Pancreas (tissue), 10 donors: ENCODE measurements around the gene DPEP3. TPM values are rescaled to one million over a fixed set of nuclear protein-coding genes. Genes with fewer than 3 reads are reported as not detected.

Experiments
- ATAC-seq, 4 donors: fragments of 200-7000 bp; cut with Tn5 transposase; one replicate each; pipeline versions ENCODE4 v1.8.0 to v1.9.1; 2020; ENCODE audit warnings: mild to moderate bottlenecking in 4 of 4, moderate library complexity in 4 of 4
- DNase-seq, 6 donors: peaks; one replicate each; pipeline ENCODE4 v3.0.0-alpha.2; 2020
- FAIRE-seq: peaks from 2 replicates; lab custom pipeline; 2012; peaks lifted over from hg19 to GRCh38; lab: Jason Lieb, UNC
- H3K27ac ChIP-seq, 4 donors: fragments of 200-600 bp; sonication (generic); 1 replicate in 3 of 4; 2 replicates in 1 of 4; pipeline versions ENCODE4 v1.5.0 to v1.8.0; 2020
- H3K27me3 ChIP-seq, 4 donors: fragments of 200-600 bp; one replicate each; pipeline ENCODE4 v1.8.0; 2021
- H3K36me3 ChIP-seq, 3 donors: fragments of 200-600 bp; sonication (generic) in 1 of 3; one replicate each; pipeline versions ENCODE4 v1.5.0 to v1.8.0; 2020 to 2021
- H3K4me1 ChIP-seq, 3 donors: fragments of 200-600 bp; one replicate each; pipeline ENCODE4 v1.8.0; 2021
- H3K4me3 ChIP-seq, 4 donors: fragments of 200-600 bp; sonication (generic) in 2 of 4; one replicate each; pipeline versions ENCODE4 v1.5.0 to v1.8.0; 2020 to 2021
- H3K9me3 ChIP-seq, 4 donors: fragments of 200-600 bp; one replicate each; pipeline ENCODE4 v1.8.0; 2021
- WGBS, 2 donors: extraction: QIAGEN DNeasy Blood & Tissue Kit; methylation state at CpG; one replicate each; pipeline ENCODE4 v1.1.7; 2013; 5-methylcytosine and 5-hydroxymethylcytosine counted together
- intact Hi-C, 3 donors: fragments of 100-400 bp; cut with DNase I; formaldehyde crosslinking; loops; one replicate each; pipeline versions ENCODE4 v1.11.1 to v1.14.2; 2022
- polyA plus RNA-seq, 2 donors: library from polyadenylated mRNA; stranded (reverse); fragments of 200-250 nt; gene quantifications; one replicate each; pipeline ENCODE4 v1.2.3, GENCODE V29; 2013
- total RNA-seq, 6 donors: library from RNA; stranded (reverse); fragmentation: NEBNext Ultra II Directional in 4 of 6; extraction: Animal tissue kit (Norgen Biotek cat#: 25700) in 4 of 6; gene quantifications; one replicate each; pipeline versions ENCODE4 v1.2.1 to v1.2.4, GENCODE V29; 2021 to 2023
- TF ChIP-seq, protein P1 (sequence below), 4 donors: fragments of 200-600 bp; sonication (generic) in 3 of 4; IDR thresholded peaks; one replicate each; pipeline versions ENCODE4 v1.5.0 to v1.8.0; 2021; ENCODE audit warnings: antibody characterized with exemption in 4 of 4
- donor health status: healthy with polysubstance abuse.
- donor health status: DM: no; HTN: no; CAD: no; lungs with moderate emphysema.
- donor health status: DM: no; HTN: no; CAD: no.
- donor health status: control.
- donor health status: control.
- donor health status: Bipolar disorder and iron deficiency.
- donor health status: DM: yes; HTN: yes; CAD: no.
- donor health status: DM: no; HTN: no; CAD: no.
- donor health status: DM: no; HTN: no; CAD: no.
- donor health status: DM: yes; HTN: yes; CAD: no.

Gene DPEP3
- total and polyA plus RNA-seq, 8 donors, result 0.09 to 0.12 TPM; not detected in 6

DNA sequence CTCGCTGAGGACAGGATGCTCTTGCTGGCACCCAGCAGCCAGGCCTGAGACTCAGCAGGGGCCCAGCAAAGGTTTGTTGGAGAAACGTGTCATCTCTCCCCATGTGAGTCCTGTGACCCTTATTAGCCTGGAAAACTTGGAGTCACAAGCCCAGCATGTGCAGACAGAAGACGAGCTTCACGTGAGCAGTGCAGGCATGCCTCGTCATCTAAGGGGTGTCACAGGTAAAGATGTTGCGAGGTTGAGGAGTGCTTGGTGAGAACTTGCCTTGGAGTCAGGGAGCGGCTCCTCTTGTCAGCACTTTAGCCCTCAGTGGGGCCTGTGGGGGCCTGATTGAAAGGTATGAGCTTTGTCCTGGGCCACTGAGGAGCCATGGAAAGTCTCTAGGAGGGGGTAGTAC, 46.5 kb downstream of the DPEP3 start:
- TF ChIP-seq, protein P1, sequence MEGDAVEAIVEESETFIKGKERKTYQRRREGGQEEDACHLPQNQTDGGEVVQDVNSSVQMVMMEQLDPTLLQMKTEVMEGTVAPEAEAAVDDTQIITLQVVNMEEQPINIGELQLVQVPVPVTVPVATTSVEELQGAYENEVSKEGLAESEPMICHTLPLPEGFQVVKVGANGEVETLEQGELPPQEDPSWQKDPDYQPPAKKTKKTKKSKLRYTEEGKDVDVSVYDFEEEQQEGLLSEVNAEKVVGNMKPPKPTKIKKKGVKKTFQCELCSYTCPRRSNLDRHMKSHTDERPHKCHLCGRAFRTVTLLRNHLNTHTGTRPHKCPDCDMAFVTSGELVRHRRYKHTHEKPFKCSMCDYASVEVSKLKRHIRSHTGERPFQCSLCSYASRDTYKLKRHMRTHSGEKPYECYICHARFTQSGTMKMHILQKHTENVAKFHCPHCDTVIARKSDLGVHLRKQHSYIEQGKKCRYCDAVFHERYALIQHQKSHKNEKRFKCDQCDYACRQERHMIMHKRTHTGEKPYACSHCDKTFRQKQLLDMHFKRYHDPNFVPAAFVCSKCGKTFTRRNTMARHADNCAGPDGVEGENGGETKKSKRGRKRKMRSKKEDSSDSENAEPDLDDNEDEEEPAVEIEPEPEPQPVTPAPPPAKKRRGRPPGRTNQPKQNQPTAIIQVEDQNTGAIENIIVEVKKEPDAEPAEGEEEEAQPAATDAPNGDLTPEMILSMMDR (IDR thresholded peaks at IDR 0.05), result no peak
- intact Hi-C loops, result loop anchor here in 2 of 3 donors (5.0 to 10.0 kb wide), 4 partner anchors 37 to 409 kb away; partner anchors contain the start of genes NRN1L (in 1 of the 2) and RIPOR1 (in 1 of the 2)
- peaks cover 0 to 5% (median 0%) of the 10 kb centered on the region in 3 donors for H3K36me3 ChIP-seq
- no peaks in the 10 kb centered on the region for H3K9me3 ChIP-seq
- no peaks in the 10 kb centered on the region for H3K27me3 ChIP-seq
- 54 to 66% methylated on average over 7 of the region's 7 CpGs for WGBS, 2 donors
- no peak for FAIRE-seq
- DNase-seq, result peak in 2 of 6 donors; percentile 27 to 44
- no peak for ATAC-seq
- H3K4me1 ChIP-seq, result peaks cover 0 to 23% (median 8%) of the 10 kb centered on the region in 3 donors
- no peak overlapping the region for H3K27ac ChIP-seq
- H3K4me3 ChIP-seq, result peak overlapping the region in 2 of 4 donors; percentile 92 to 94

DNA sequence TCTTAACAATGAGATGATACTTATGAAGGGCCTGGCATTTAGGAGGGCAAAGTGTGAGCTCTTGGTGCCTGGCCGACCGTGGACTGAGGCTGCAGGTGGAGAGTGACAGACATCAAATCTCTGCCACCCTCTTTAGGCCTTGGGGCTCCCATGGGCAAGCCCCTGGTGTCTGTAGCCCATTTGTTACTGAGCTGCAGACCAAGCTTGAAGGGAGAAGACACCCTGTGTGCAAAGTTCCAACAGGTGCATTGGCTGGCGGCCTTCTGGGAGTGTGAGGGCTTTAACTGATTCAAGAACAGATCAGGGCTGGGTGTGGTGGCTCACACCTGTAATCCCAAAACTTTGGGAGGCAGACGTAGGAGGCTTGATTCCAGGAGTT, 47.8 kb downstream of the DPEP3 start:
- ATAC-seq (no peak), FAIRE-seq (no peak), DNase-seq (peak in 1 of 6 donors; percentile 51)
- peaks cover 0 to 5% (median 0%) of the 10 kb centered on the region in 3 donors for H3K36me3 ChIP-seq
- peak overlapping the region; percentile 33 to 78 (median 64) for H3K27ac ChIP-seq
- H3K27me3 ChIP-seq, result no peaks in the 10 kb centered on the region
- TF ChIP-seq, protein P1 (IDR thresholded peaks at IDR 0.05), result no peak
- no peak overlapping the region for H3K4me3 ChIP-seq
- H3K4me1 ChIP-seq, result peaks cover 0 to 21% (median 8%) of the 10 kb centered on the region in 3 donors
- 47 to 53% methylated on average over 4 of the region's 4 CpGs for WGBS, 2 donors
- H3K9me3 ChIP-seq, result no peaks in the 10 kb centered on the region
- intact Hi-C loops, result loop anchor here in 2 of 3 donors (5.0 to 10.0 kb wide), 4 partner anchors 35 to 408 kb away; partner anchors contain the start of genes NRN1L (in 1 of the 2) and RIPOR1 (in 1 of the 2)

DNA sequence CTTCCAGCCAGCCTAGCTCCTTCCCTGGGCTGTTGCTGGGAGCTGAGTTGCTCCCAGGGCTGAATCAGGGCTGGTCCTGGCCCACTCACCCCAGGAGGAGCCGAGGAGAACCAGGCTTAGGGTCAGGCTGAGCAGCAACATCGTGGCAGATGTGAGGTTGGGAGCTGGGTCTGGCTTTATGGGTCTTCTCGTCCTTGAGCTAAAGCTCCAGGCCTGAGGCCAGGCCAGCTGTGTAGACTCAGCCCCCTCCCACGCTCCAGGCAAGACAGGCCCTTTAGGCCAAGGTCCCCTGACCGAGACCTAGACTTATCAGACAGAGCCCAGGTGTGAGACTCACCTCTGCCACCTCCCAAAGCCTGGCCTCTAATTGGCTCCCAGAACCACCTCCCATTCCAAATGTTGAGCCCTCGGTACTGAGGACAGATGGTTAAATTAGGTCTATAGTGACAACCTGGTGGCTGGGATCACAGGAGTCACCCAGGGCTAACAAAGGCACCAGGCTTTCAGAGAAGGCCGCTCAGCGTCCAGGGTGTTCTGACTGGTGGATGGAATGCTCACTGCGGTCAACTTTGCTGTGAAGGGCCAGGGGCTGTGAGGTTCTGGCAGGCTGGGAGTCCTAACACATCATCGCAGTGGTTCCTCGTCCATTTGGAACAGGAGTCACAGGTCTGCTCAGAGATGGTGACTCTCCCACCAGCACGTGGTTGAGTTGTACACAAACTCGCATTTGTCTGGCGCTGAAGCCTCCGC, 48.4 kb downstream of the DPEP3 start, which contains the start of gene CTRL:
CTRL (minus strand) TSS at position 151 of the 750 bp plus-strand sequence; CDS start at position 141, 10 bp downstream.
- peak within 1 kb of the TSS; percentile 31 to 43 (median 43) for H3K4me3 ChIP-seq
- H3K36me3 ChIP-seq, result peaks cover 0 to 5% (median 0%) of the 10 kb centered on the region in 3 donors
- peak within 1 kb of the TSS; percentile 33 to 80 (median 74) for H3K27ac ChIP-seq
- no peaks in the 10 kb centered on the region for H3K27me3 ChIP-seq
- no peaks in the 10 kb centered on the region for H3K9me3 ChIP-seq
- TF ChIP-seq, protein P1 (IDR thresholded peaks at IDR 0.05), result peak in 1 of 4 donors; percentile 8
- FAIRE-seq, result no peak
- H3K4me1 ChIP-seq, result peaks cover 0 to 16% (median 8%) of the 10 kb centered on the region in 3 donors
- DNase-seq, result peak in 5 of 6 donors; percentile 85 to 93 (median 86)
- intact Hi-C loops, result loop anchor here in 2 of 3 donors (5.0 to 10.0 kb wide), 4 partner anchors 35 to 407 kb away; partner anchors contain the start of genes NRN1L (in 1 of the 2) and RIPOR1 (in 1 of the 2)
- ATAC-seq, result peak in 3 of 4 donors; percentile 12 to 29 (median 26)
- 43 to 50% methylated on average over 15 of the region's 15 CpGs for WGBS, 2 donors

DNA sequence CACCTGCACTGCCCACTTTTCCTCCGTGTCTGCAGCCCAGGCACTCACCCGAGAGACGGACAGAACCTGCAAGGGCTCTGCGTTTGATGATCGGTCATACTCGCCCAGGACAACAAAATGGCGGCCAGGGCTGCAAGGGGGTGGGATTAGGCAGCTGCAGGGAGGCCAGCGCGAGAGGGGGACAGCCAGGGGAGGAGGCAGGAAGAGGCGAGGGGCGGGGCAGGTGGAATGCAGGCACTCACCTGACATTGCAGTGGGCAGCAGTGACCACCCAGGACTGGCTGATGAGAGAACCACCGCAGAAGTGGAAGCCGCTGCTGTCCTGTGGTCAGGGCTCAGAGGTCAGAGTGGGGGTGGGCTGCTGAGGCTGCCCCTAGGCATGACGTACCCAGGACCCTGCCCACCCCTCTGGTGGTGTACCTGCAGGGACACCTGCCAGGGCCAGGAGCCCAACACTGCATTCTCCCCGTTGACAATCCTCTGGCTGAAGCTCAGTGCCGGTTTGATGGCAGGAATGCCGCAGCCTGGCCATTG, 49.6 kb downstream of the DPEP3 start:
- peak overlapping the region; percentile 31 to 43 (median 43) for H3K4me3 ChIP-seq
- H3K9me3 ChIP-seq, result no peaks in the 10 kb centered on the region
- TF ChIP-seq, protein P1 (IDR thresholded peaks at IDR 0.05), result no peak
- FAIRE-seq (no peak), ATAC-seq (no peak), DNase-seq (peak in 4 of 6 donors; percentile 51 to 87 (median 58))
- H3K36me3 ChIP-seq, result peaks cover 0 to 5% (median 0%) of the 10 kb centered on the region in 3 donors
- 38 to 45% methylated on average over 17 of the region's 17 CpGs for WGBS, 2 donors
- H3K4me1 ChIP-seq, result peaks cover 0 to 18% (median 8%) of the 10 kb centered on the region in 3 donors
- intact Hi-C loops, result loop anchor here in 2 of 3 donors (5.0 to 10.0 kb wide), 4 partner anchors 33 to 406 kb away; partner anchors contain the start of genes NRN1L (in 1 of the 2) and RIPOR1 (in 1 of the 2)
- H3K27me3 ChIP-seq, result no peaks in the 10 kb centered on the region
- H3K27ac ChIP-seq, result peak overlapping the region; percentile 33 to 80 (median 74)
